H1 (cell line): ENCODE results near the gene MATN1.

Experiments
- EZH2 ChIP-seq: fragments of 200-600 bp; sonication (generic); IDR thresholded peaks from 2 replicates; pipeline ENCODE4 v1.7.1; 2012; ENCODE audit warnings: low read depth, mild to moderate bottlenecking, moderate library complexity, low read length, inconsistent platforms; ENCODE audit not compliant: severe bottlenecking
- POLR2A ChIP-seq, 2 experiments: IDR thresholded peaks; 1 replicate in 1 of 2; 2 replicates in 1 of 2; pipeline ENCODE4 v1.6.1; 2011; ENCODE audit warnings: low read depth in 2 of 2, low read length in 2 of 2, mild to moderate bottlenecking in 2 of 2; ENCODE audit errors: control extremely low read depth in 1 of 2
- POLR2AphosphoS5 ChIP-seq: IDR thresholded peaks from 2 replicates; pipeline ENCODE4 v1.6.1; 2011; ENCODE audit warnings: low read depth, low read length
- RFX5 ChIP-seq: IDR thresholded peaks from 2 replicates; pipeline ENCODE4 v1.6.1; 2011; ENCODE audit warnings: low read depth, low read length, improper control_type of control experiment, borderline replicate concordance
- RNF2 ChIP-seq: fragments of 200-900, 300-1000 bp; sonication (generic); IDR thresholded peaks from 2 replicates; pipeline ENCODE4 v1.7.1; 2016; ENCODE audit warnings: borderline replicate concordance, low read depth, mild to moderate bottlenecking, antibody characterized with exemption, low read length; ENCODE audit not compliant: poor library complexity, severe bottlenecking; ENCODE audit errors: missing control alignments
- YY1 ChIP-seq: IDR thresholded peaks from 2 replicates; pipeline ENCODE4 v1.6.1; 2011; ENCODE audit warnings: low read depth, mild to moderate bottlenecking, low read length
- TF ChIP-seq, protein P1 (sequence below), 3 experiments: IDR thresholded peaks; 1 replicate in 2 of 3; 2 replicates in 1 of 3; pipeline versions ENCODE4 v1.5.1 to v1.6.1; 2011; ENCODE audit warnings: low read length in 3 of 3, mild to moderate bottlenecking in 3 of 3, inconsistent platforms in 2 of 3, low read depth in 1 of 3, moderate library complexity in 1 of 3; ENCODE audit not compliant: insufficient read depth in 1 of 3; ENCODE audit errors: control extremely low read depth in 1 of 3

DNA sequence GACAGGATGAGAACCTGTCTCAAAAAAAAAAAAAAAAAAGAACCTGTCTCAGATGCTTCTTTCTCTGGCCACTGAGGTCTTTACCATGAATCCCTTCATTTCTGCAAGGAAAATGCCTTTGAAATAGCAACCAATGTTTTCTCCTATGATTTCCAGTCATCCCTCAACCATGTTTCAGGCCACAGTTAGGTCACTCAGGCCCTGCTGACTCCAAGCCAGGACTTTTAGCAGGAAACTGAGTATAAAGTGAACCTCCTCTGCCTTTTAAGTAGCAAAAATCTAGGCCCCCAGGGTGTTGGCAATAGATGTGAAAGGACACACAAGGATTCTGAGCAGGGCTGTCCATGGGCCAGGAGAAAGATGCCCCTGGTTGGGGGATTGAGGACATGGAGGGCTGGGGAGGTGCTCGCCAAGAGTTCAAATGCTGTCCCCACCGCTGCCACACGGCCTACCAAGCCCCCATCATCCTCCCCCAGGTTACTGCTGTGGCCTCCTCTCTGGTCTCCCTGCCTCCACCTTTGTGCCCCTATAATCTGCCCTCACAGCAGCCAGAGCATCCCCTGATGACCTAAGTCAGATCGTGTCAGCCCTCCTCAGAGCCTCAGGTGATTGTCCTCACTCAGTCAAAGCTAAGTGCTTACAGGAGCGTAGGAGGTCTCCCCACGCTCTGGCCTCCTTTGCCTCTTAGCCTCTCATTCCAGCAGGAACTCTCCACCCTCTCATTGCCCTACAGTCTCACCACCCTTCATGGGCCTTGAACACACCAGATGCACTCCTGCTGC lies 54.6 kb downstream of the MATN1 start:
- TF ChIP-seq EZH2: no peak
- TF ChIP-seq, protein P1, sequence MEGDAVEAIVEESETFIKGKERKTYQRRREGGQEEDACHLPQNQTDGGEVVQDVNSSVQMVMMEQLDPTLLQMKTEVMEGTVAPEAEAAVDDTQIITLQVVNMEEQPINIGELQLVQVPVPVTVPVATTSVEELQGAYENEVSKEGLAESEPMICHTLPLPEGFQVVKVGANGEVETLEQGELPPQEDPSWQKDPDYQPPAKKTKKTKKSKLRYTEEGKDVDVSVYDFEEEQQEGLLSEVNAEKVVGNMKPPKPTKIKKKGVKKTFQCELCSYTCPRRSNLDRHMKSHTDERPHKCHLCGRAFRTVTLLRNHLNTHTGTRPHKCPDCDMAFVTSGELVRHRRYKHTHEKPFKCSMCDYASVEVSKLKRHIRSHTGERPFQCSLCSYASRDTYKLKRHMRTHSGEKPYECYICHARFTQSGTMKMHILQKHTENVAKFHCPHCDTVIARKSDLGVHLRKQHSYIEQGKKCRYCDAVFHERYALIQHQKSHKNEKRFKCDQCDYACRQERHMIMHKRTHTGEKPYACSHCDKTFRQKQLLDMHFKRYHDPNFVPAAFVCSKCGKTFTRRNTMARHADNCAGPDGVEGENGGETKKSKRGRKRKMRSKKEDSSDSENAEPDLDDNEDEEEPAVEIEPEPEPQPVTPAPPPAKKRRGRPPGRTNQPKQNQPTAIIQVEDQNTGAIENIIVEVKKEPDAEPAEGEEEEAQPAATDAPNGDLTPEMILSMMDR (IDR thresholded peaks at IDR 0.05; ENCODE audit: control extremely low read depth in 1 of 3, insufficient read depth in 1 of 3, low read depth in 1 of 3, low read length in 3 of 3): no peak
- no peak for TF ChIP-seq RFX5
- no peak for TF ChIP-seq YY1
- TF ChIP-seq RNF2: no peak
- TF ChIP-seq POLR2A (IDR thresholded peaks at IDR 0.05; ENCODE audit: control extremely low read depth in 1 of 2, low read depth in 2 of 2, low read length in 2 of 2): no peak
- TF ChIP-seq POLR2AphosphoS5: no peak
